ENCODE data around the gene RTL10.

The RTL10 gene

GRCh38 chr22:19814428-19814827 is 40.2 kb downstream of the RTL10 start:
- H3K27ac ChIP-seq: no peak overlapping the region
- TF ChIP-seq CTCF (conservative IDR thresholded peaks at IDR 0.05): no peak

- no peak overlapping the region for H3K27ac ChIP-seq
- no peak for TF ChIP-seq CTCF (conservative IDR thresholded peaks at IDR 0.05)
Observed at GRCh38 chr22:19812910-19813309, 41.8 kb downstream of the RTL10 start.

- no peak overlapping the region for H3K27ac ChIP-seq
- TF ChIP-seq CTCF (conservative IDR thresholded peaks at IDR 0.05): no peak
Observed at GRCh38 chr22:19811811-19812771, 42.6 kb downstream of the RTL10 start.

GRCh38 chr22:19811211-19811621 is 43.5 kb downstream of the RTL10 start:
- H3K27ac ChIP-seq: no peak overlapping the region

GRCh38 chr22:19810381-19811201 is 44.1 kb downstream of the RTL10 start:
- TF ChIP-seq CTCF (conservative IDR thresholded peaks at IDR 0.05): no peak
- no peak overlapping the region for H3K27ac ChIP-seq

More at GRCh38 chr22:19811211-19811621, 43.5 kb downstream of the RTL10 start:
- TF ChIP-seq CTCF (conservative IDR thresholded peaks at IDR 0.05): no peak

GRCh38 chr22:19809741-19810140 is 44.9 kb downstream of the RTL10 start:
- TF ChIP-seq CTCF (conservative IDR thresholded peaks at IDR 0.05): no peak

GRCh38 chr22:19808873-19809478 is 45.7 kb downstream of the RTL10 start:
- no peak for TF ChIP-seq CTCF (conservative IDR thresholded peaks at IDR 0.05)
- no peak overlapping the region for H3K27ac ChIP-seq

More at GRCh38 chr22:19809741-19810140, 44.9 kb downstream of the RTL10 start:
- no peak overlapping the region for H3K27ac ChIP-seq
